HCT116 (cell line): ENCODE measurements around the gene ADK. TPM values are rescaled to one million over a fixed set of nuclear protein-coding genes. Genes with fewer than 3 reads are reported as not detected.

Experiments used
- ATAC-seq: fragments of 200-7000 bp; cut with Tn5 transposase; 2 replicates; pipeline ENCODE4 v1.9.1; 2020; ENCODE audit warnings: mild to moderate bottlenecking, moderate library complexity
- BruUV-seq: library from RNA; stranded (reverse); fragments of 400-500 nt; replicated peaks from 2 replicates; lab custom pipeline; 2021; lab: Mats Ljungman, UMichigan
- CTCF ChIA-PET: fragments of 300-600 bp; sonication (Branson Sonifier 250); formaldehyde crosslinking; loops from one replicate; lab custom pipeline; 2021; ENCODE audit warnings: antibody characterized with exemption; lab: Charles Lee
- POLR2A ChIA-PET: fragments of 300-600, 350-600 bp; sonication (Branson Sonifier 250); formaldehyde crosslinking; loops from one replicate; lab custom pipeline; 2021; ENCODE audit warnings: antibody characterized with exemption; lab: Charles Lee
- RAD21 ChIA-PET, 2 experiments: fragments of 300-600 bp; sonication (Branson Sonifier 250); formaldehyde crosslinking; loops; one replicate each; lab custom pipeline; 2023; ENCODE audit warnings: low total read pairs in 2 of 2; ENCODE audit not compliant: uncharacterized antibody in 2 of 2, unreplicated experiment in 2 of 2, low non-redundant PET in 1 of 2; lab: Charles Lee
- DNase-seq: peaks from one replicate; pipeline ENCODE4 v3.0.0-alpha.2; 2010; ENCODE audit warnings: low read depth, low spot score
- H2AFZ ChIP-seq: fragments of 200-600 bp; shearing (Covaris generic), sonication (generic); 2 replicates; pipeline ENCODE4 v1.6.1; 2017; ENCODE audit warnings: low read depth, mixed run types, mixed read lengths, antibody characterized with exemption, low read length; ENCODE audit not compliant: poor library complexity, severe bottlenecking
- H3K27ac ChIP-seq: 2 replicates; pipeline ENCODE4 v1.5.1; 2012; ENCODE audit warnings: low read depth, low read length
- H3K27me3 ChIP-seq: fragments of 200-600 bp; sonication (generic); 2 replicates; pipeline ENCODE4 v1.6.1; 2016; ENCODE audit warnings: mixed run types, low read length, mixed read lengths; ENCODE audit not compliant: insufficient read depth
- H3K36me3 ChIP-seq, 2 experiments: fragments of 200-500 bp in 1 of 2; fragments of 200-600 bp in 1 of 2; sonication (Bioruptor generic) in 1 of 2; sonication (generic) in 1 of 2; 2 replicates each; pipeline versions ENCODE4 v1.5.1 to v1.6.1; 2014 to 2016; ENCODE audit warnings: low read length in 2 of 2, inconsistent platforms in 1 of 2, mixed read lengths in 1 of 2, mixed run types in 1 of 2; ENCODE audit not compliant: insufficient read depth in 2 of 2, control insufficient read depth in 1 of 2
- H3K4me1 ChIP-seq, 2 experiments: fragments of 200-600 bp in 1 of 2; sonication (generic) in 1 of 2; 2 replicates each; pipeline versions ENCODE4 v1.5.1 to v1.6.1; 2012 to 2017; ENCODE audit warnings: low read length in 2 of 2, inconsistent platforms in 1 of 2, mild to moderate bottlenecking in 1 of 2, mixed read lengths in 1 of 2, mixed run types in 1 of 2, moderate library complexity in 1 of 2; ENCODE audit not compliant: insufficient read depth in 2 of 2, control insufficient read depth in 1 of 2
- H3K4me2 ChIP-seq: fragments of 200-600 bp; sonication (generic); 2 replicates; pipeline ENCODE4 v1.6.1; 2017; ENCODE audit warnings: mixed run types, low read length, mixed read lengths
- H3K4me3 ChIP-seq, 2 experiments: fragments of 200-600 bp in 1 of 2; sonication (generic) in 1 of 2; replicated peaks in 1 of 2; 2 replicates each; pipeline ENCODE4 v1.5.1; 2011 to 2016; ENCODE audit warnings: low read length in 2 of 2, control low read depth in 1 of 2, low read depth in 1 of 2, mild to moderate bottlenecking in 1 of 2, mixed read lengths in 1 of 2, mixed run types in 1 of 2
- H3K79me2 ChIP-seq: fragments of 200-600 bp; sonication (generic); 2 replicates; pipeline ENCODE4 v1.6.1; 2017; ENCODE audit warnings: mild to moderate bottlenecking, mixed run types, low read length, moderate library complexity, mixed read lengths; ENCODE audit not compliant: insufficient read depth
- H3K9ac ChIP-seq: fragments of 200-600 bp; sonication (generic); 2 replicates; pipeline ENCODE4 v1.6.1; 2016; ENCODE audit warnings: low read length, mixed read lengths
- H3K9me2 ChIP-seq: fragments of 200-600 bp; sonication (generic), shearing (Covaris generic); 2 replicates; pipeline ENCODE4 v1.6.1; 2017; ENCODE audit warnings: mixed run types, mild to moderate bottlenecking, moderate library complexity; ENCODE audit not compliant: insufficient read depth
- H3K9me3 ChIP-seq, 2 experiments: fragments of 200-500 bp in 1 of 2; fragments of 200-600 bp in 1 of 2; sonication (Bioruptor generic) in 1 of 2; sonication (generic) in 1 of 2; 2 replicates each; pipeline ENCODE4 v1.6.1; 2014 to 2017; ENCODE audit warnings: low read length in 2 of 2, mixed read lengths in 2 of 2, inconsistent platforms in 1 of 2, low read depth in 1 of 2, mild to moderate bottlenecking in 1 of 2, mixed run types in 1 of 2, moderate library complexity in 1 of 2; ENCODE audit not compliant: control insufficient read depth in 1 of 2, insufficient read depth in 1 of 2
- H4K20me1 ChIP-seq: fragments of 200-600 bp; sonication (generic), shearing (Covaris generic); 2 replicates; pipeline ENCODE4 v1.6.1; 2017; ENCODE audit warnings: mixed run types, mild to moderate bottlenecking, moderate library complexity; ENCODE audit not compliant: insufficient read depth
- ATF3 ChIP-seq: IDR thresholded peaks from 2 replicates; pipeline ENCODE4 v1.6.1; 2012
- CEBPB ChIP-seq: IDR thresholded peaks from 2 replicates; pipeline ENCODE4 v1.6.1; 2012; ENCODE audit warnings: low read depth
- JUND ChIP-seq: IDR thresholded peaks from 2 replicates; pipeline ENCODE4 v1.6.1; 2012
- RAD21 ChIP-seq: IDR thresholded peaks from 2 replicates; pipeline ENCODE4 v1.6.1; 2012; ENCODE audit warnings: low read depth, mild to moderate bottlenecking
- intact Hi-C: fragments of 100-400 bp; cut with micrococcal nuclease; formaldehyde crosslinking; loops from 2 replicates; pipeline ENCODE4 v1.10.0; 2022
- total RNA-seq: library from RNA; stranded (reverse); gene quantifications from one replicate; pipeline ENCODE4 v1.2.1, GENCODE V29; 2021; ENCODE audit not compliant: unreplicated experiment

ADK gene
- total RNA-seq, 1 experiment from 2014 or later: 55.0 TPM

- no peak overlapping the region for H2AFZ ChIP-seq
- no peaks in the 10 kb centered on the region for H4K20me1 ChIP-seq
- BruUV-seq: no TSS peak
- ATAC-seq: no peak
- H3K9me2 ChIP-seq: no peaks in the 10 kb centered on the region
- H3K79me2 ChIP-seq: no peaks in the 10 kb centered on the region; the same call in 1 of the 2 replicates
- DNase-seq: no peak
- POLR2A ChIA-PET: no interaction called here
- no peaks in the 10 kb centered on the region for H3K4me1 ChIP-seq
- peaks cover 3 to 11% of the 10 kb centered on the region in 2 experiments; a peak in 2 of 4 replicates for H3K9me3 ChIP-seq
- H3K27me3 ChIP-seq: no peaks in the 10 kb centered on the region
- CTCF ChIA-PET: no interaction called here
- no peak overlapping the region for H3K4me3 ChIP-seq
- intact Hi-C loops: no loop called here
- TF ChIP-seq RAD21 (no peak), ATF3 (no peak)
- H3K27ac ChIP-seq: no peak overlapping the region
- RAD21 ChIA-PET: no interaction called here
- no peaks in the 10 kb centered on the region for H3K36me3 ChIP-seq
- H3K4me2 ChIP-seq: no peak overlapping the region
- H3K9ac ChIP-seq: no peak overlapping the region
Observed at GRCh38 chr10:74514322-74514721, 363.3 kb downstream of the ADK start.

GRCh38 chr10:74518061-74518460 lies 367.0 kb downstream of the ADK start:
- no TSS peak for BruUV-seq
- Histone ChIP-seq H3K9me3 (0 out of 4 replicates have a peak, but pooled peaks cover 0 to 6% of the 10 kb centered on the region in 2 experiments), H3K79me2 (no peaks in the 10 kb centered on the region; the same call in 1 of the 2 replicates), H3K36me3 (no peaks in the 10 kb centered on the region), H2AFZ (no peak overlapping the region), H3K4me2 (no peak overlapping the region), H3K9me2 (no peaks in the 10 kb centered on the region), H3K27me3 (no peaks in the 10 kb centered on the region), H3K9ac (no peak overlapping the region), H3K27ac (no peak overlapping the region), H3K4me1 (no peaks in the 10 kb centered on the region), H3K4me3 (no peak overlapping the region), H4K20me1 (no peaks in the 10 kb centered on the region)
- intact Hi-C loops: no loop called here
- ChIA-PET CTCF (no interaction called here), RAD21 (no interaction called here), POLR2A (no interaction called here)
- TF ChIP-seq JUND: no peak
- TF ChIP-seq CEBPB: no peak
- TF ChIP-seq ATF3: no peak
- DNase-seq: no peak
- ATAC-seq: no peak
